Liver (tissue), 9 donors: Measurements from ENCODE around the gene ZMYM4. TPM values are rescaled to one million over a fixed set of nuclear protein-coding genes. Genes with fewer than 3 reads are reported as not detected.

ENCODE experiments used
- DNase-seq: peaks from one replicate; pipeline ENCODE4 v3.0.0-alpha.2; 2017; ENCODE audit warnings: low spot score
- H3K27ac ChIP-seq, 2 donors: one replicate each; pipeline ENCODE4 v1.7.0; 2013; ENCODE audit warnings: inconsistent platforms in 2 of 2, low read length in 2 of 2, control low read depth in 1 of 2, low read depth in 1 of 2, mild to moderate bottlenecking in 1 of 2
- H3K27me3 ChIP-seq, 4 donors: one replicate each; pipeline versions ENCODE4 v1.6.1 to v1.7.0; 2013; ENCODE audit warnings: low read length in 3 of 4, inconsistent platforms in 1 of 4, mild to moderate bottlenecking in 1 of 4, moderate library complexity in 1 of 4; ENCODE audit not compliant: control insufficient read depth in 4 of 4, insufficient read depth in 4 of 4
- H3K36me3 ChIP-seq, 4 donors: one replicate each; pipeline versions ENCODE4 v1.6.1 to v1.7.0; 2013; ENCODE audit warnings: low read length in 3 of 4, mild to moderate bottlenecking in 3 of 4, low read depth in 1 of 4, moderate library complexity in 1 of 4; ENCODE audit not compliant: control insufficient read depth in 4 of 4, insufficient read depth in 3 of 4
- H3K4me1 ChIP-seq, 4 donors: one replicate each; pipeline versions ENCODE4 v1.6.1 to v1.7.0; 2013; ENCODE audit warnings: low read length in 3 of 4, mild to moderate bottlenecking in 3 of 4, moderate library complexity in 1 of 4; ENCODE audit not compliant: control insufficient read depth in 4 of 4, insufficient read depth in 4 of 4
- H3K4me3 ChIP-seq, 3 donors: one replicate each; pipeline versions ENCODE4 v1.6.1 to v1.7.0; 2013; ENCODE audit warnings: low read length in 3 of 3, control low read depth in 1 of 3, low read depth in 1 of 3, mild to moderate bottlenecking in 1 of 3
- H3K9ac ChIP-seq, 2 donors: one replicate each; pipeline ENCODE4 v1.7.0; 2013; ENCODE audit warnings: low read length in 2 of 2, mild to moderate bottlenecking in 2 of 2, moderate library complexity in 2 of 2, control low read depth in 1 of 2, low read depth in 1 of 2
- H3K9me3 ChIP-seq, 4 donors: one replicate each; pipeline versions ENCODE4 v1.6.1 to v1.7.0; 2013; ENCODE audit warnings: low read length in 3 of 4; ENCODE audit not compliant: control insufficient read depth in 4 of 4
- EGR1 ChIP-seq, 2 donors: IDR thresholded peaks; 2 replicates each; pipeline ENCODE4 v1.6.1; 2016 to 2018; ENCODE audit warnings: antibody characterized with exemption in 2 of 2, low read depth in 2 of 2
- FOXA1 ChIP-seq: IDR thresholded peaks from 2 replicates; pipeline ENCODE4 v1.6.1; 2016; ENCODE audit warnings: antibody characterized with exemption
- FOXA2 ChIP-seq: IDR thresholded peaks from 2 replicates; pipeline ENCODE4 v1.6.1; 2016; ENCODE audit warnings: antibody characterized with exemption
- GABPA ChIP-seq, 2 donors: IDR thresholded peaks in 1 of 2; conservative IDR thresholded peaks in 1 of 2; 2 replicates each; pipeline ENCODE4 v1.6.1; 2016; ENCODE audit warnings: antibody characterized with exemption in 2 of 2, mild to moderate bottlenecking in 1 of 2, moderate library complexity in 1 of 2
- HNF4A ChIP-seq, 2 donors: conservative IDR thresholded peaks; 2 replicates each; pipeline ENCODE4 v1.6.1; 2016; ENCODE audit warnings: antibody characterized with exemption in 2 of 2, mild to moderate bottlenecking in 2 of 2
- HNF4G ChIP-seq: IDR thresholded peaks from 2 replicates; pipeline ENCODE4 v1.6.1; 2016; ENCODE audit warnings: antibody characterized with exemption
- JUND ChIP-seq, 2 donors: IDR thresholded peaks; 2 replicates each; pipeline ENCODE4 v1.6.1; 2016; ENCODE audit warnings: antibody characterized with exemption in 2 of 2
- NR2F2 ChIP-seq: IDR thresholded peaks from 2 replicates; pipeline ENCODE4 v1.6.1; 2016; ENCODE audit warnings: antibody characterized with exemption
- RAD21 ChIP-seq, 2 donors: IDR thresholded peaks; 2 replicates each; pipeline ENCODE4 v1.6.1; 2016; ENCODE audit warnings: antibody characterized with exemption in 2 of 2, mild to moderate bottlenecking in 2 of 2
- RXRA ChIP-seq, 2 donors: IDR thresholded peaks; 2 replicates each; pipeline ENCODE4 v1.6.1; 2017 to 2018; ENCODE audit warnings: antibody characterized with exemption in 2 of 2, mild to moderate bottlenecking in 1 of 2
- TAF1 ChIP-seq: conservative IDR thresholded peaks from 2 replicates; pipeline ENCODE4 v1.6.1; 2016; ENCODE audit warnings: antibody characterized with exemption, mild to moderate bottlenecking
- YY1 ChIP-seq: IDR thresholded peaks from 2 replicates; pipeline ENCODE4 v1.6.1; 2016; ENCODE audit warnings: antibody characterized with exemption, mild to moderate bottlenecking
- WGBS: extraction: QIAGEN DNeasy Blood & Tissue Kit; methylation state at CpG from one replicate; pipeline ENCODE4 v1.1.7; 2013; 5-methylcytosine and 5-hydroxymethylcytosine counted together
- polyA plus RNA-seq, 2 donors: library from polyadenylated mRNA; stranded (reverse) in 1 of 2; unstranded in 1 of 2; fragments of 200-250 nt in 1 of 2; fragments of >200 nt in 1 of 2; fragmentation: Nextera tagmentation in 1 of 2; extraction: Ambion mirVana in 1 of 2; gene quantifications; one replicate each; pipeline versions ENCODE4 v1.2.1 to v1.2.3, GENCODE V29; 2013 to 2015
- total RNA-seq, 2 donors: library from RNA; depleted of rRNA; stranded (reverse); fragments of >200 nt; gene quantifications; one replicate each; pipeline ENCODE4 v1.2.3, GENCODE V29; 2014
- TF ChIP-seq, protein P1 (sequence below): IDR thresholded peaks from 2 replicates; pipeline ENCODE4 v1.6.1; 2016; ENCODE audit warnings: antibody characterized with exemption
- TF ChIP-seq, protein P2 (sequence below): IDR thresholded peaks from 2 replicates; pipeline ENCODE4 v1.6.1; 2016; ENCODE audit warnings: antibody characterized with exemption
- TF ChIP-seq, protein P3 (sequence below): IDR thresholded peaks from 2 replicates; pipeline ENCODE4 v1.6.1; 2016; ENCODE audit warnings: antibody characterized with exemption
- TF ChIP-seq, protein P4 (sequence below): IDR thresholded peaks from 2 replicates; pipeline ENCODE4 v1.6.1; 2016; ENCODE audit warnings: antibody characterized with exemption, mild to moderate bottlenecking
- donor health status: healthy.
- donor health status: healthy.
- donor health status: healthy.
- donor health status: healthy.
- donor health status: healthy.

Gene ZMYM4
- total and polyA plus RNA-seq, 4 donors: 5.3 to 16.8 (median 10.5) TPM

DNA sequence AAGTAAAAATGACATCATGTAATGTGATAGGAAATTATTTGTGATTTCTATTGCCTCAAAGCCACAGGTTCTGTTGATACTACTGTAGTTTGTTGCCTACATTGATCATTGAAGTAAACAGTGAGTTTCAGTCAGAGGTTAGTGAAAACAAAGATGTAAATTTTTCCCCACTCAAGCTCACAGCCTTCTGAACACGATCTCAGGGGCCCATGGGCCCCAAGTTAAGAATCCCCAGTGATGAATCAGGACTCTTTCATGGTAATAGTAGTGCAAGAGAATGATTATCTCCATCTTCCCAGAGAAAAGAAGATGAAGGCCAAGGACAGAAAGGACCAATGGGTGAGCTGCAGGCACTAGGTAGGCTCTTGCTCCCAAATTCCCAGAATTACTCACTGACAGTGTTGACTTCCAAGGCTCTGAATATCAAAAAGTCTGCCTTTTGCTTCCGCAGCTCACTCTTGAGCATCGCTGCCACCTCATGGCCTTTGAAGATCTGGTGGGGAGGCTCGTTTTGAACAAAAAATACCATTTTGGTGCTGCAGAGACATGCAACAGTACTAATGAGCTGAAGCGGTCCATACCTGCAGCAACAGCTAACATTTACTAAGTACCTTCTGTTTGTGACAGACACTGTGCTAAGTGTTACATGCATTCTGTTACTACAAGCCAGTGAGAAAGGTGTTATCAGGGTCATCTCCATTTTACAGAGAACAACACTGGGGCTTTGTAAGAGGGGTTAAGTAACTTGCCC, 175.4 kb downstream of the ZMYM4 start (continued):
- TF ChIP-seq, protein P1, sequence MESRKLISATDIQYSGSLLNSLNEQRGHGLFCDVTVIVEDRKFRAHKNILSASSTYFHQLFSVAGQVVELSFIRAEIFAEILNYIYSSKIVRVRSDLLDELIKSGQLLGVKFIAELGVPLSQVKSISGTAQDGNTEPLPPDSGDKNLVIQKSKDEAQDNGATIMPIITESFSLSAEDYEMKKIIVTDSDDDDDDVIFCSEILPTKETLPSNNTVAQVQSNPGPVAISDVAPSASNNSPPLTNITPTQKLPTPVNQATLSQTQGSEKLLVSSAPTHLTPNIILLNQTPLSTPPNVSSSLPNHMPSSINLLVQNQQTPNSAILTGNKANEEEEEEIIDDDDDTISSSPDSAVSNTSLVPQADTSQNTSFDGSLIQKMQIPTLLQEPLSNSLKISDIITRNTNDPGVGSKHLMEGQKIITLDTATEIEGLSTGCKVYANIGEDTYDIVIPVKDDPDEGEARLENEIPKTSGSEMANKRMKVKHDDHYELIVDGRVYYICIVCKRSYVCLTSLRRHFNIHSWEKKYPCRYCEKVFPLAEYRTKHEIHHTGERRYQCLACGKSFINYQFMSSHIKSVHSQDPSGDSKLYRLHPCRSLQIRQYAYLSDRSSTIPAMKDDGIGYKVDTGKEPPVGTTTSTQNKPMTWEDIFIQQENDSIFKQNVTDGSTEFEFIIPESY: no peak

DNA sequence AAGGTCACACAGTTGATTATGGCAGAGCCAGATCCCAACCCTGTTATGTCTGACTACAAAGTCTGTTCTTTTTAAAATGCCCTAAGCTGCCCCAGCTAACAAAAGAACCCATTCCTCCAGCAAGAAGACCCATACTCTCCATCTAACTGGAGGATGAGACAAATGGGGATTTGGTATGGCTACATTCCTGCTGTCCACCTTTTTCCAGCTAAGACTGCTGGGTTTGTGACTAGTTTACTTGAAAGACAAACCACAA, 175.9 kb downstream of the ZMYM4 start:
- peaks cover 5 to 18% (median 15%) of the 10 kb centered on the region in 4 donors for H3K4me1 ChIP-seq
- no peak overlapping the region for H3K27ac ChIP-seq
- no peak for DNase-seq
- H3K9ac ChIP-seq: no peak overlapping the region
- peaks cover 10 to 53% (median 48%) of the 10 kb centered on the region in 4 donors for H3K36me3 ChIP-seq
- no peaks in the 10 kb centered on the region for H3K27me3 ChIP-seq
- no peaks in the 10 kb centered on the region for H3K9me3 ChIP-seq
- TF ChIP-seq, protein P1: no peak
- TF ChIP-seq, protein P2, sequence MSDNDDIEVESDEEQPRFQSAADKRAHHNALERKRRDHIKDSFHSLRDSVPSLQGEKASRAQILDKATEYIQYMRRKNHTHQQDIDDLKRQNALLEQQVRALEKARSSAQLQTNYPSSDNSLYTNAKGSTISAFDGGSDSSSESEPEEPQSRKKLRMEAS: no peak
- no peak for TF ChIP-seq RXRA (IDR thresholded peaks at IDR 0.05)
- TF ChIP-seq FOXA1: no peak
- TF ChIP-seq EGR1 (IDR thresholded peaks at IDR 0.05; ENCODE audit: low read depth in 2 of 2): no peak
- TF ChIP-seq HNF4G: no peak
- no peak for TF ChIP-seq TAF1
- TF ChIP-seq JUND (IDR thresholded peaks at IDR 0.05): no peak
- TF ChIP-seq, protein P3, sequence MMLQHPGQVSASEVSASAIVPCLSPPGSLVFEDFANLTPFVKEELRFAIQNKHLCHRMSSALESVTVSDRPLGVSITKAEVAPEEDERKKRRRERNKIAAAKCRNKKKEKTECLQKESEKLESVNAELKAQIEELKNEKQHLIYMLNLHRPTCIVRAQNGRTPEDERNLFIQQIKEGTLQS: no peak
- H3K4me3 ChIP-seq: no peak overlapping the region

DNA sequence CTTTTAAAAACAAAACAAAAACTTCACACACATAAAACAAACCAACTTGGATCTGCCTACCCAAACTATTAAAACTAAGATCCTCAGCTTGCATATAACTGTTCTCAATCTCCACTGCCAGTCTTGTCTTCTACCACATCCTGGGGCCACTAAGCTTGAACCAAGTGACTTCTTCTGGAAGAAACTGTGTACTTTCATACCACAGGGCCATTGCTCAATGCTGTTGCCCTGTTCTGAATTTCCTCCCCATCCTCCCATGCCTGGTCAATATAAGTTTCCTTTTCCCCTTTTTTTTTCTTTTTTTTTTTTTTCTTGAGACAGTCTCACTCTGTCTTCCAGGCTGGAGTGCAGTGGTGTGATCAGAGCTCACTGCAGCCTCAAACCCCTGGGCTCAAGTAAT, 178.8 kb downstream of the ZMYM4 start:
- Histone ChIP-seq H3K4me3 (no peak overlapping the region), H3K9ac (no peak overlapping the region), H3K4me1 (peaks cover 5 to 29% (median 24%) of the 10 kb centered on the region in 4 donors), H3K27ac (peak overlapping the region in 1 of 2 donors; percentile 45), H3K9me3 (no peaks in the 10 kb centered on the region), H3K27me3 (no peaks in the 10 kb centered on the region), H3K36me3 (peaks cover 0 to 35% (median 31%) of the 10 kb centered on the region in 4 donors)
- no peak for DNase-seq
- TF ChIP-seq HNF4A (conservative IDR thresholded peaks at IDR 0.05) (peak in 1 of 2 donors; percentile 4), FOXA2 (no peak)

DNA sequence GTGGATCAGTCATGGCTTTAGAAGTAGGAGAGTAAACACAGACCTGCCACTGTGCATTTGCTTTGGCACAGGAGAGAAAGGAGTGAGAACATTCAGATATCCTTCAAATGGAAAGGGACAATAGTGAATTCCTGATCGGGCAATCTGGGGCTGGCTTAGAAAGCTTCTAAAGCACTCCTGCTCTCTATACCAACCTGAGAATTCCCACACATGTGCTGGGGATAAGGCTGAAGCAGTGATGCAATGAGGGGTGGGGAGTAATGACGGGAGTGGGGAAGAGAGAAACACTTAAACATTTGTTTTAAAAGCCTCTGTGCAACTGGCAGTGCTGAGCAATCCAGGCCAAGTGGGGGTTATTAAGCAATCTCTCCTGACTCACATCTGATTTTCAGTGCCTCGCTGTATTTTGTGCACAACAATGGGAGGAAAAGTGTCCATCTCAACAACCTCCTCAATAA, 179.9 kb downstream of the ZMYM4 start:
- 43% methylated on average over 3 of the region's 3 CpGs for WGBS
- H3K27me3 ChIP-seq: no peaks in the 10 kb centered on the region
- peaks cover under 1 to 32% (median 27%) of the 10 kb centered on the region in 4 donors for H3K36me3 ChIP-seq
- peaks cover 5 to 31% (median 24%) of the 10 kb centered on the region in 4 donors for H3K4me1 ChIP-seq
- H3K4me3 ChIP-seq: no peak overlapping the region
- peak overlapping the region; percentile 45 to 77 for H3K27ac ChIP-seq
- no peak overlapping the region for H3K9ac ChIP-seq
- H3K9me3 ChIP-seq: no peaks in the 10 kb centered on the region
- DNase-seq: no peak
- TF ChIP-seq, protein P4, sequence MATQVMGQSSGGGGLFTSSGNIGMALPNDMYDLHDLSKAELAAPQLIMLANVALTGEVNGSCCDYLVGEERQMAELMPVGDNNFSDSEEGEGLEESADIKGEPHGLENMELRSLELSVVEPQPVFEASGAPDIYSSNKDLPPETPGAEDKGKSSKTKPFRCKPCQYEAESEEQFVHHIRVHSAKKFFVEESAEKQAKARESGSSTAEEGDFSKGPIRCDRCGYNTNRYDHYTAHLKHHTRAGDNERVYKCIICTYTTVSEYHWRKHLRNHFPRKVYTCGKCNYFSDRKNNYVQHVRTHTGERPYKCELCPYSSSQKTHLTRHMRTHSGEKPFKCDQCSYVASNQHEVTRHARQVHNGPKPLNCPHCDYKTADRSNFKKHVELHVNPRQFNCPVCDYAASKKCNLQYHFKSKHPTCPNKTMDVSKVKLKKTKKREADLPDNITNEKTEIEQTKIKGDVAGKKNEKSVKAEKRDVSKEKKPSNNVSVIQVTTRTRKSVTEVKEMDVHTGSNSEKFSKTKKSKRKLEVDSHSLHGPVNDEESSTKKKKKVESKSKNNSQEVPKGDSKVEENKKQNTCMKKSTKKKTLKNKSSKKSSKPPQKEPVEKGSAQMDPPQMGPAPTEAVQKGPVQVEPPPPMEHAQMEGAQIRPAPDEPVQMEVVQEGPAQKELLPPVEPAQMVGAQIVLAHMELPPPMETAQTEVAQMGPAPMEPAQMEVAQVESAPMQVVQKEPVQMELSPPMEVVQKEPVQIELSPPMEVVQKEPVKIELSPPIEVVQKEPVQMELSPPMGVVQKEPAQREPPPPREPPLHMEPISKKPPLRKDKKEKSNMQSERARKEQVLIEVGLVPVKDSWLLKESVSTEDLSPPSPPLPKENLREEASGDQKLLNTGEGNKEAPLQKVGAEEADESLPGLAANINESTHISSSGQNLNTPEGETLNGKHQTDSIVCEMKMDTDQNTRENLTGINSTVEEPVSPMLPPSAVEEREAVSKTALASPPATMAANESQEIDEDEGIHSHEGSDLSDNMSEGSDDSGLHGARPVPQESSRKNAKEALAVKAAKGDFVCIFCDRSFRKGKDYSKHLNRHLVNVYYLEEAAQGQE: no peak
- TF ChIP-seq RXRA (IDR thresholded peaks at IDR 0.05) (peak; percentile 26 to 46), TAF1 (no peak), YY1 (peak; percentile 56), EGR1 (IDR thresholded peaks at IDR 0.05; ENCODE audit: low read depth in 2 of 2) (no peak), GABPA (IDR thresholded peaks at IDR 0.05 in 1 of 2, conservative IDR thresholded peaks at IDR 0.05 in 1 of 2) (no peak), FOXA2 (peak; percentile 56), HNF4G (no peak), FOXA1 (no peak), RAD21 (IDR thresholded peaks at IDR 0.05) (peak; percentile 8 to 30), NR2F2 (no peak), HNF4A (conservative IDR thresholded peaks at IDR 0.05) (peak; percentile 46 to 49), JUND (IDR thresholded peaks at IDR 0.05) (peak; percentile 75 to 77)
- TF ChIP-seq, protein P2: peak; percentile 86
- TF ChIP-seq, protein P3: peak; percentile 87
